Left cardiac atrium (tissue), 4 donors: Measurements from ENCODE around the gene SGCA. TPM values are rescaled to one million over a fixed set of nuclear protein-coding genes. Genes with fewer than 3 reads are reported as not detected.

ENCODE experiments used
- ATAC-seq, 2 donors: fragments of 200-7000 bp; cut with Tn5 transposase; one replicate each; pipeline ENCODE4 v1.9.1; 2020; ENCODE audit warnings: mild to moderate bottlenecking in 2 of 2, moderate library complexity in 2 of 2
- DNase-seq: peaks from one replicate; pipeline ENCODE4 v3.0.0-alpha.2; 2020
- intact Hi-C, 2 donors: fragments of 100-400 bp; cut with DNase I; formaldehyde crosslinking; loops; one replicate each; pipeline versions ENCODE4 v1.14.1 to v1.15.1; 2022 to 2023
- total RNA-seq, 2 donors: library from RNA; stranded (reverse); fragmentation: NEBNext Ultra II Directional; extraction: Animal tissue kit (Norgen Biotek cat#: 25700); gene quantifications; one replicate each; pipeline ENCODE4 v1.2.1, GENCODE V29; 2021
- donor health status: DM: no; HTN: yes; CAD: no.
- donor health status: DM: no; HTN: yes; CAD: no; lungs with severe emphysema.
- donor health status: DM: yes; HTN: yes; CAD: no.
- donor health status: Dilated cardiomyopathy.

The SGCA gene
- total RNA-seq, 2 donors from 2014 or later: 96.3 to 131 TPM

DNA sequence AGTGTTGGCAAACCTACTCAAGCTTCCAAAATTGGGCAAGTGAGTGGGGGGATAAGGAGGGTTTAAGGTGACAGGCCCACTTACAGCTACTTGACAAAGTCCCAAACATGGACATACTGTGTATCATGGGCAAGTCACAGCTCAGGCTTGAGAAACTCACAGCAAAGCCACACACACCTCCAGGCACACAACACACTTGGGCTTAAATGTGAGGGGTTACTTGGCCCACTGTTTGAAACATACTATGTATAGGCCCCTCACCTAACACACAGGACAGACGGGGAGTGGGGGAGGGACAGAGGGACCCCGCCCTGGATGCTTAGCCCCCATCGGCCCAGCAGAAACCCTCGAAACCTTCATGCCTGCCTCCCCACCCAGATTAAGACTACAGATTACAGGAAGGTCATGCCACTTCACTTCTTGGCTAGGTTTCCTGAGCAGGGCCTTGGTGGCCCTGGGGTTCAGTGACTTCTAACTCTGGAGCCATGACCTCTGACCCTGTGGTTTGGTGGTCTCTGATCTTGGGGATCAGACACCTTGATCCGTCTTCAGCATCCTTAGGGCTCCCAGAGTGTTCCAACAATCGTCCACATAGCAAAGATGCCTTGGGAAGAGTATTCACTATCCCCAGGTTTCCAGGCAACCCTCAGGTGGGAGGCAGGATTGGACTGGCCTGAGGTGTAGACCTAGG, 33.6 kb upstream of the SGCA start:
- DNase-seq (no peak), ATAC-seq (no peak)
- intact Hi-C loops: no loop called here

DNA sequence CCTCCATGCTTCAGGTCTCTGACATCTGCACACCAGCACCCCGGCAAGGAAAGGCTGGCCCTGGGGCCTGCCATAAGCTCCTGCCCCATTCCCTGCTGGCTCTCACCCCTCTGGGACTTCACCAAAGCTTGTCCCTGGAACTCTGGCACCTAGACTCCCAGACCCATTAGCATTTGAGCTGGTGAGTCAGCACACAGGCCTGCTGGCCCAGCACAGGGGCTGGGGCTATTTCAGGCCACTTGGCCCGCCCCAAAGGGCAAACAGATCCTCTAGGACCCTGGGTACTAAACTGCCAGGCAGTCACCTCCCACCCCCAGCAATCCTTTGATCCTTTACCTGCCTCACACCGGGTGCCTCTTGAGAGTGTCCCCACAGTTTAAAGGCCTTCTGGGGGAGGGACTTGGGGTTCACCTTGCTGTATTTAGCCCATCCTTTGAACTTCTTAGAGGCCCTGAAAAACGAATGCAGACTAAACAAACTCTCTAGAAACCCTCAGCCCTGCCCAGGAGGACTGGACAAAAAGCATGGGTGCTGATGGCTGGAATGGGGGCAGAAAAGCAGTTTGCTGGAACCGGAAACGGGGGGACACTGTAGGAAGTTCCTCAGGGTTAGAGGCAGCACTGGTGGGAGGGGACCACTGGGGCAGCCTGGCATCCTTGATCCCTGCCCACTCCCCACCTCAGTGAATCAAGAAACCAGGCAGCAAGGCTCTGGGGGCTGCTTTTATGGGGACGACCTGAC, 32.6 kb upstream of the SGCA start:
- peak; percentile 59 to 68 for ATAC-seq
- DNase-seq: no peak
- intact Hi-C loops: no loop called here

DNA sequence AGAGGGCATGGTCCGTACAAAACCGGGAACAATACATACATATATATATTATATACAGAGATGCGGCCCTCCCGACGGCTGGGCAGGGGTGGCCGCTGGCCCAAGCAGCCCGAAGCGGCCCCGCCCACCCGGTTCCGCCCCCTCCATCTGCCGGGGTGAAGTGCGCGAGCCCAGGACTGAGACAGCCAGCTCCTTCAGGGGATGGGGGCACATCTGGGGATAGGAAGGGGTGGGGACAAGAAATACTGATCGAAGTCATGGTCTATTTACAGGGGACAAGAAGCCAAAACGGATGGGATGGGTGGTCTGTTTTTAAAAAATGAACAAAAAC, 32.1 kb upstream of the SGCA start:
- ATAC-seq (peak in 1 of 2 donors; percentile 7), DNase-seq (no peak)
- intact Hi-C loops: no loop called here

DNA sequence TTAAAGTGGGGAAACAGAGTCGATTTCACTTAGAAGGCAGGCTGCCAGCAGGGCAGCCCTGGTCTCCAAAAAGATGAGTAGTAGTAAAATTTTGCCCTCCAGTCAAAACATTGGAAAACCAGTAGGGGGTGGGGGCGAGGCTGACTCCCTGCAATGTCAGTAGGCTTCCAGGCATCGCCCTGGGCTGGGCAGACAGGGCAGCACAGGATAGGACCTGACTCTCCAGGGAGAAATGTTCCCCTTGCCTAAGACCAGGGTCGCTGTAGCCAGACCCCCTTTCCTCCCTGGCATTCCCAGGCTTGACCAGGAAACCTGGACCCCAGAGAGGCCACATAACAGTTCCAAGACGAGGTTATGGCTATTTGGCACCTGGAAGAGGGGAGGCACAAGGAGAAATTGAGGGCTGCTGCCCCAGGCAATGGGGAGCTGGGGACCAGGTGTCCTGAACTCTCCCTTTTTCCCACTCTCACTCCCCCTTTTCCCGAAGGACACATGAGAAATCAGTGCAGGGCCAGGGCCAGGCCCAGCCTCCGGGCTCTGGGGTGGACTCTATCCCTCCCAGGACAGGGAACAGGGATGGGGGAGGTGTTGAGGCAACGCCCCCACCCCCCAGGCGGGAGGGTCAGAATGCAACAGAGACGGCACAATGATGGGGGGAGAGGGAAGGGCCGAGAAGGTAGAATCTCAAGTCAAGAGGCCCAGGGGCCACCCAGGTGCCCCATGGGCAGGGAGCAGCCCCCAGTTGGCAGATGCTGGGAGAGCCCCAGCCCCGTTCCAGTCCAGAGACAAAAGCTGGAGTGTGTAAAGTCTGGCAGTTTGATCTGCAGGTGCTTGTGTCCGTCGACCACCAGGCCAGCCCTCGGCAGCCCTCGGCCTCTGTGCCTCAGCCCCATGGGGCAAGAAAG, 31.3 kb upstream of the SGCA start:
- ATAC-seq (no peak), DNase-seq (no peak)
- intact Hi-C loops: no loop called here

DNA sequence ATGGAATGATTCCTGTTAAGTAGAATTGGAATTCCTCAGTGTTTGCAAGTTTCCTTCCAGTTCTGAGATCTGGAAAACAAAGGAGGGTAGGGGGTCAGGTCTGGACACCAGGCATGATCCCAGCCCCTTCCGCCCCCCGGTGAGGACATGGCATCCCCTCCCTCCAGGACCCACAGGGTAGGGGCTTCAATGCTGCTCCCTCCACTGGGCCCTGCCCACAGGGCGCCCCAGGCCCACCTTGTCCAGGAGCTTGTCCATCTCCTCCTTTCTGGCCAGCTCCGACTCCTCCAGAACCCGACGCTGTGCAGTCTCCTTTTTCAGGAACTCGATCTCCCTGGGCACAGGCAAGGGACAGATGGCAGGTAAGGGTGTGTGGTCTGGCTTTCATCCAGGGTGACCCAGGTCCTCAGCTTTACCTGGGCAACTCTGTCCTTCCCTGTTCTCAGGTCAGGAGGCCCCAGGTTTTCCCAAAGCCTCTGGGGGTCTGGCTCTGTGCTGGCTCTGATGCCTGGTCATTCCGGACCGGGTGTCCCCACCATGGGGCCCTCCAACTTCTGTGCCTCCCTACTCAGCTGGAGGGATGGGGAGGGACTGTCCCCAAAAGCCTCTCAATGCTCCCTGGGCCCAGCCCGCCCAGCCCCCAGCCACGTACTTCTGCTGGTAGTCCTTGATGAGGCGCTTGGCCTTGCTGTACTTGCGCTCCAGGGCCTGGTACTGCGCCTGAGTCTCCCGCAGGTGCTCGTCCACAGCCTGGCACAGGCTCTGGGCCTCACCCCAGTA, 30.3 kb upstream of the SGCA start:
- intact Hi-C loops: no loop called here
- DNase-seq: no peak

DNA sequence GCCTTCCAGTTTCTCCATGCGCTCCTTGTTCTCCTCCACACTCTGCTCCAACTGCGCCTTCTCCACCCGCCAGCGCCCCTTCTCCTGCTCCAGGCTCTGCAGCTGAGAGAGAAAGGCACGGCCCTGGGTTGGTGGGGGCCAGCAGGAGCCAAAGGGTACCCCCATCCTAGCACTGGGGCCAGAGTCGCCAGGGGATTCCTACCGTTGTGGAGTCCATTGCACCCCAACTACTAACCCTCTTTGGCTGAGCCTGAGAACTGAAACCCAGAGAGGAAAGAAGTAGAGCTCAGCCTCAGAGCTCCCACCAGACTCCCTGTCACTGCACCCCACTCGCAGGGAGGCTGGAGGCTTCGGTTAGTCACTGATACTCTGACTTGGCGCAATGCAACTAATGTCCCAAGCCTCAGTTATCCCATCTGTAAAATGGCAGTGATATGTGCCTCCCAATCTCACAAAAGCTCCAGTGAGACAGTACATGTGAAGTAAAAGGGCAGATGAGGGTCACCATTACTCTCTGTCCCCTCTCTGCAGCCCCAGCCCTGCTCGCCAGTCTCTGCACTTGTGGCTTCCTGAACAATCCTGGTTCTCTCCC, 29.6 kb upstream of the SGCA start:
- no peak for DNase-seq
- intact Hi-C loops: no loop called here
- ATAC-seq: no peak

More for the DNA sequence above, 30.3 kb upstream of the SGCA start:
- ATAC-seq: no peak

DNA sequence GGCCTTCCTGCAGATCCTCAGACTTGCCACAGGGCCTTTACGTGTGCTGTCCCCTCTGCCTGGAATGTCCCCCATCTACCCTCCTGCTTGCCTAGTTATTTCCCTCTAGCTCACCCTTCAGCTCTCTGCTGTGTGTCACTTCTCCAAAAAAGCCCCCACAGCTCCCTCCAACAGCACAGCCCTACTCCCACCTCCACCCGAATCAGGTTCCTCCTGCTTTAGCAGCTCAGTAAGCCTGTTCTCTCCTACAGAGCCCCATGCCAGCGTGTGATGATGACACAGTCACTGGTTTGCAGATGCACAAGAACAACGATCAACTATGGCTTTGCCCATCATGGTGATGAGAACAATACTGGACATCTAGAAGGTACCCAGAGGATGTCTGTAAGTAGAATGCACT, 28.8 kb upstream of the SGCA start:
- intact Hi-C loops: no loop called here
- ATAC-seq: no peak
- DNase-seq: no peak

DNA sequence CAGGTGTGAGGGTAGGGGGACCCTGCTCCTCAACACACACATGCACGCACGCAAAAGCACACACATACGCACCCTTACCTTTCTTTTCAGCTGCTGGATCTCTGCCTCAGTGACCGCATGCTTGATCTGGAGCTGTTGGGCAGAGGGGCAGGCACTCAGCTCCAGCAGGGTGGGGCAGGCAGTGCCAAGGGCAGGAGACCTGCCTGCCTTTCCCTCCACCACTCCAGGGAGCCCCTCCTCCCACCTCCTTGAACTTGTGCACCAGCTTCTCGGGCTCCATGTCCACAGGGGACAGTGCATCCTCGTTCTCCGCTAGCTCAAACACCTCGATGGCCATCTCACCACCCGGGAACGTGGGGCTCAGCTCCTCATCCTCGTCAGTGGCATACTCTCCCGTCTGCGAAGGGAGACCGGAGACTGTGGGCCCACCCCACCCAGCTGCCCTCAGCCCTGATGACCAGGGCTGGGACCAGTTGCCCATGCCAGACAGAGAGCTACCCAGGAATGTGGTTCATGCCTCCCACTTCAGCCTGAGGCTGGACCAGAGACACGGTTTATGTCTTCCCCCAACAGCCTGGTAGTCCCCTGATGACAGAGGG, 26.5 kb upstream of the SGCA start:
- ATAC-seq: no peak
- intact Hi-C loops: no loop called here
- DNase-seq: no peak

DNA sequence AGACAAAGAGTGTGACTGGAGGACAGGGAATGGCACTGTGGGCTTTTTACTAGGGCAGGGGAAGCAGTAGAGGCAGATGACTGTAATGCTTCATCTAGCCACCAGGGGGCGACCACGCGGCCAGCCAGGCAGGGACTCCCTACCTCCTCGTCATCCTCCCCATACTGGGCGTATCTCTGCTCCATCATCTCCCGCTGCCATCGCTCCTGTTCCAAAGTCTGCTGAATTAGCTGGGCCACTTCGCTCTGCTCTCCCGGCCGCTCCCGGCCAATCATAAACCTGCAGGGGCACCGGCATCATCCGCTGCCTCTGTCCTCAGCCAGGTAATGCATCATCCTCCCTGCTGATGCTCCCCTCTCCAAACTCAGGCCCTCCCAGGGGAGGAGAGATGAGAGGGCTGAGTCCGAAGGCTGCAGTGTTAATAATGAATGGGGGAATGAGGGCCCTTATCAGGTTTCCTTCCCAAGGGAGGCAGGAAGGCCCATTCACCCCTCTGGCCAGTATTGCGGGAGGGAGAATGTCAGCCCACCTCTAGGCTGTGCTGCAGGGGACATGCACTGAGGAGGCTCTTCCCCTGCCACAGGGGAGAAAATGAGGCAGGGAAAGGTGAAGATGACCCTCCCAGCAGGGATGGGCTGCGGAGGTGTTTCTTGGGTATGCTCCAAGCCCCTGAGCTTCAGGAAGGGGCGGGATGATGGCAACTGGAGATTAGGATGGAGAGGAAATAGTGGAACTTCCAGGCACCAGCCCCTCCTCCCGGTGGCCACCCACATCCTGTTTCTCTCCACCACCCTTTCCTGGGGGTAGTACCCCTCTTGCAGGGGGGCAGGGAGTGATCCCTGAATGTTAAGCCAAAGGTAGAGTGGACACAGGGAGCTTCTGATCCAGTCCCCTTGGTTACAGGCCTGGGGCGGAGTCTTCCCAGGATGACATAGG, 25.6 kb upstream of the SGCA start:
- DNase-seq: peak; percentile 82
- intact Hi-C loops: no loop called here

DNA sequence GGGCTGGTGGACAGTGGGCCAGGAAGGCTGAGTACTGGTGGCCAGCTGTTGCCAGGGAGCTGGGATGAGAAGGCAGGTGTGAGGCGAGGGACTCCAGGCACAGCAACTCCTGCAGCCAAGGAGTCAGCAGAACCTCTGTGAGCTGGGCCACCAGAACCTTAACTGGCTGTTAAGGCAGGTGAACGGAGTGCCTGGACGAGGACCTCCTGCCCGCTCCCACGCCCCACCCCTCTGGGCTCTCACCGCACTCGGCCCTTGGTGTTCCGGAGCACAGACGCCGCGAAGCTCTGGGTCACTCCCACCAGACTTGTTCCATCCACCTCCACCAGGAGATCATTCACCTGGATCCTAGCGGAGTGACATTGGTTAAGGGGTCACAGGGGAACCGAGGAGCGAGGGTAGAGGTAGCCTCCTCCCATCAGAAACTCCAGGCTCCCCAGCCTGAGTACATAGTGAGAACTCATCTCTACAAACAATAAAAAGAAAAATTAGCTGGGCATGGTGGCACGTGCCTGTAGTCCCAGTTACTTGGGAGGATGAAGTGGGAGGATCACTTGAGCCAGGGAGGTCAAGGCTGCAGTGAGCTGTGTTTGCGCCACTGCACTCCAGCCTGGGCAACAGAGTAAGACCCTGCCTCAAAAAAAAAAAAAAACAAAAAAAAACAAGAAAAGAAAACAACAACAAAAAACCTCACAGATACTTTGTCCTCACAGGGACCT, 24.6 kb upstream of the SGCA start:
- ATAC-seq (peak in 1 of 2 donors; percentile 1), DNase-seq (no peak)
- intact Hi-C loops: no loop called here

More for the DNA sequence above, 25.6 kb upstream of the SGCA start:
- peak; percentile 81 to 83 for ATAC-seq

DNA sequence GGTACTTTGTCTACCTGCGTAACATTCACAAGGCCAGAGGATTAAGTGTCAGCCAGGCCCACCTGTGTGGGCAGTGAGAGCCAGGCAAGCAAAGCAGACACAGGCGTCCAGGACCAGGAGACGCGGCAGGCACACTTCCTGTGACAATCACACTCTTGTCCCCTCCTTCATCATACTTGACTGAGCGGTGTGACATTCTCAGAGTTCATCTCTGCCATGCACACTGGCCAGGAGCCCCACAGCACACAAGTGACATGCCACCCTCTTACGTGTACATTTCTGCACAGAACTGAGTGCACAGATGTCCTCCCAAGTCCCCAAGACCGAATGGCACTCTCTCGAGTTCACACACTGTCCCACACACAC, 24.1 kb upstream of the SGCA start:
- no peak for DNase-seq
- ATAC-seq: no peak
- intact Hi-C loops: no loop called here

DNA sequence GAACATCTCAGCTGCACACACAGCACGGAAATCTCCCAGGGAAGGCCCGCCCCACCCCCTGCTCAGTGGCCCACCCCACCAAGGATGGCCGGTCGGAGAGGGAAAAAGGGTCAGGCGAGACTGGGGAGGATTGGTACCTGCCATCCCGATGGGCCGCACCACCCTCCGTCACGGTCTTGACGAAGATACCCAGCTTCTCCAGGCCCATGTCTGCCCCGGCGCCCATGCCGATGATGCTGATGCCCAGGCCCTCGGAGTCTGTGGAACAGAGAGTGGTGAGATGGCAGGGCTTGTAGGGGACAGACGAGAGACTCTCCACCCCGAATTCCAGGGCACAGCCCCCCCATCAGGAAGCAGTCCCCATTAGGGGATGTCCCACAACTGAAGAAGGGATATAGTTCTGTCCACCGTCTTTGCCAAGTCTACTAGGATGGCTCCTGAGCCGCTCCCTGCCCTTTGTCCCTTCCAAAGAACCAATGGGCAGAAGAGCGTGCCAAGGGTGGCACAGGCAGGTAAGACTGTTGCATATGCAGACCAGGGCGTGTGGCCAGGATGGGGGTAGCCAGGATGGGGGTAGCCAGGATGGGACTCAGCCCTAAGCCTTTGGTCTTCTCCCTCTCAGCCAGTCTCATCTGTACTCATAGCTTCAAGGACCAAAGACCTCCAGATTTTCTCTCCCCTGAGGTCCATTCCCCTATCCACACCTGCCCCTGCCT, 22.2 kb upstream of the SGCA start:
- no peak for ATAC-seq
- intact Hi-C loops: no loop called here

DNA sequence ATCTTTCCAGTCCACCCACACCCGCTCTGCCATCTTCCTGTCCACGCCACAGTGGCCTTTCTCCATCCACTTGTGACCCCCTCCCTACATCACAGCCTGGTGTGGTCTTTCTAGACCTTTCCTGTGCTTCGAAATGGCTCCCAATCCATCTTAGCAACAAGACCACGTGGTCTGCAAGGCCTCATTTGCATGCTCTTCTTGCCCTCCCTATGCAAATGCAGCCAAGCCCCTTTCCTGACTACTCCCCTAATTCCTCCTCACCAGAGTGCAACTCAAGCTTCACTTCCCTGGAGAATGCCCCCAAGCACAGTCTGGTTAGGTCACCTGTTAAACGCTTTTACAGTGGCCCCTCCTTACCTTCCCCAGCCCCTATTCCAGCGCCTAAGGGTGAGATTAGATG, 21.4 kb upstream of the SGCA start:
- DNase-seq: no peak
- no peak for ATAC-seq
- intact Hi-C loops: no loop called here

More for the DNA sequence above, 22.2 kb upstream of the SGCA start:
- no peak for DNase-seq

DNA sequence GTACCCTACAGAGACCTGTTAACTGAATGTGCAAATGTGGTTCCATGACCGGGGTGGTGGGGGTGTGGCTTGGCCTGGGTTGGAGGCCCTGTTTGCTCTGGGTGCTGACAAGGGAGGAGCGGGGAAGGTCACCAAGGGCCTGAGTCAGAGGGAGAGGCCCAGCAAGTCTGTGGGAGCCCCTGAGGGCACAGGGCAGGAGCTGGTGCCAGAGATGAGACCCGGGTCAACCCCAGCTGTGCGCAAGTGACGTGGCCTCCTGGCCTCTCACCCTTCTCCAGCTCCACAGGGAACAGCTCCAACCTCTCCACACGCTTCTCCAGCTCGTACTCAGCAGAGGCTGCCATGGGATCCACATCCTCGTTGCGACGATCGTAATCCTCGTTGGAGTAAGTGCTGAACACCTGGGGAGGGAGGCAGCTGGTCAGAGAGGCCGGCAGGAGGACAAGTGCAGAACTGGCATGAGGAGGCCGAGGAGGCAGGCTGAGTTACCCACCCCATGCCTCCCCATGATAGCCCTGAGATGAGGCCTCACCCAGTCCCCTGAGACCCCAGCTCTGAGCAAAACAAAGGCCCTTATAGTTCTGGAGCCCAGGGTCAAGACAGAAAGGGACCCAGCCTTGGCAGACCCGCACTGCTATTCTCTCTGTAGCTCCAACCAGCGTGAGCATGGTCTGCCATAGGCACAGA, 20.8 kb upstream of the SGCA start:
- intact Hi-C loops: no loop called here
- no peak for ATAC-seq
- peak; percentile 51 for DNase-seq

DNA sequence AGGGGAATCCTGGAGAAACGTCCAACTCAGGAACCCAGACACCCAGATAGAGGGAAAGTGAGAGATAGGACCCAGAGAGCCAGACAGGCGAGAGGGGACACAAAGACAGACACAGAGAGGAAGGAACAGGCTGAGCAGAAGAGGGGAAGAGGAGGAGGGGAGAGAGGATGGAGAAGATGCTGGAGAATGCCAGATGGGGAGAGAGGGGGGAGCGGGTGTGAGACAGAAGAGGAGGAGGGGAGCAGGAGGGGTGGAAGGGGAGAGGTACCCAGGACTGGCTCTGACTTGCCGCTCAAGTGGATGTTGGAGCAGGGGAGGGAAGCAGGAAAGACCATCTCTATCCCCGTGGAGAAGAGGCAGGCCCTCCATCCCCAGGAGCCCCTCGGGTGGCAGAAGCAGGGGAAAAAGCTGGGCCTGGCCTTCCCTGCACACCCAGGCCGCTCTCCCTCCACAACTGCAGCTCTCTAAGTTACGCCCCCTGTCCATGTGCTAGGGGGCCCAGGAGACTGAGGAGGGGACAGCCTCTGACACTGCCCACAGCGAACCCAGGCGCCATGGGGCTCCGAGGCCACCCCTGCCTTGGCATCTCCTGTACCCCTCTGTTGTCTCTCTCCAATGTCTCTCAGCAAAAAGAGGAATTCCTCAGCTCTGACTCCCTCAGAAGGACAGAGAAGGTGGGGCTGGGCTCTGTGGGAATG, 20.1 kb upstream of the SGCA start:
- ATAC-seq (no peak), DNase-seq (no peak)
- intact Hi-C loops: no loop called here
